ENCODE measurements around the gene NSF.

Gene NSF

DNA sequence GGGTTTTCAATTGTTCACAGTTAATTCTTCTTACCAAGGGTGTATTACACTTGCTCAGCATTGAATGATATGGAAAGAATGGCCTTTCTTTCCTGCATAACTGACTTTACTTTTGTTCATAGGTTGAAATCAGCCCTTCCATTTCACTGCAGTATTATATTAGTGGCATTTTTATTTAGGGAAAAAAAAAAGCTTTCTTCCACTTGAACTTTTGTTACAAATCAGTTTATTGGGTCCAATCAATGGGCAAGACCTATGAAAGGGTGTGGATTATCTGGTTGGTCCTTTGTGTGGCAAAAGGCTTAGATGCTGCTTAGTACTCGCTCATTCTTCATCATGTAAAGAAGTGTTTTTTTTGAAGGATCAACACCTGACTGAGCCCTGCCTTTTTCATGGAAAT, 154.0 kb downstream of the NSF start:
- H2BK120ac ChIP-seq (ENCODE audit: low read depth, low read length): no peak overlapping the region
- no peak overlapping the region for H2AFZ ChIP-seq (ENCODE audit: low read depth, low read length)
- no peak overlapping the region for H3K4ac ChIP-seq (ENCODE audit: low read depth in 1 of 2, low read length in 2 of 2)
- H3K9me3 ChIP-seq (ENCODE audit: control insufficient read depth, low read length): no peaks in the 10 kb centered on the region
- H3K18ac ChIP-seq (ENCODE audit: low read depth in 1 of 2, low read length in 2 of 2): no peak overlapping the region
- H4K8ac ChIP-seq (ENCODE audit: low read length): no peak overlapping the region
- H3K9ac ChIP-seq (ENCODE audit: low read length): no peak overlapping the region
- H2BK12ac ChIP-seq (ENCODE audit: low read length in 2 of 2): no peak overlapping the region
- H3K27me3 ChIP-seq (ENCODE audit: control insufficient read depth in 1 of 2, insufficient read depth in 1 of 2, low read length in 2 of 2): no peaks in the 10 kb centered on the region
- H4K91ac ChIP-seq (ENCODE audit: low read length): no peak overlapping the region
- WGBS: 100% methylated on average over 1 of the region's 1 CpG
- H3K36me3 ChIP-seq (ENCODE audit: control insufficient read depth in 1 of 2, insufficient read depth in 2 of 2, low read depth in 1 of 2, low read length in 2 of 2): peaks cover 0 to 18% of the 10 kb centered on the region in 2 experiments
- no peak overlapping the region for H2AK5ac ChIP-seq (ENCODE audit: low read length, severe bottlenecking)
- no peak overlapping the region for H3K27ac ChIP-seq (ENCODE audit: low read length, poor library complexity, severe bottlenecking)
- H3K4me2 ChIP-seq (ENCODE audit: low read length, poor library complexity, severe bottlenecking): no peak overlapping the region
- no peak overlapping the region for H3K23ac ChIP-seq (ENCODE audit: low read length in 2 of 2)
- no peak for DNase-seq
- H3K79me1 ChIP-seq (replicated peaks; ENCODE audit: low read length, poor library complexity, severe bottlenecking): peaks cover 2% of the 10 kb centered on the region
- no peak overlapping the region for H3K4me3 ChIP-seq (ENCODE audit: insufficient read depth in 1 of 2, low read depth in 1 of 2, low read length in 2 of 2)
- no peak overlapping the region for H2BK15ac ChIP-seq (ENCODE audit: low read depth, poor library complexity, severe bottlenecking)
- no peak overlapping the region for H2BK5ac ChIP-seq (ENCODE audit: low read depth, low read length, poor library complexity, severe bottlenecking)
- H3K14ac ChIP-seq (ENCODE audit: low read length in 2 of 2): no peak overlapping the region
- peaks cover 12% of the 10 kb centered on the region for H3K4me1 ChIP-seq (ENCODE audit: control insufficient read depth, insufficient read depth, low read depth, low read length)

DNA sequence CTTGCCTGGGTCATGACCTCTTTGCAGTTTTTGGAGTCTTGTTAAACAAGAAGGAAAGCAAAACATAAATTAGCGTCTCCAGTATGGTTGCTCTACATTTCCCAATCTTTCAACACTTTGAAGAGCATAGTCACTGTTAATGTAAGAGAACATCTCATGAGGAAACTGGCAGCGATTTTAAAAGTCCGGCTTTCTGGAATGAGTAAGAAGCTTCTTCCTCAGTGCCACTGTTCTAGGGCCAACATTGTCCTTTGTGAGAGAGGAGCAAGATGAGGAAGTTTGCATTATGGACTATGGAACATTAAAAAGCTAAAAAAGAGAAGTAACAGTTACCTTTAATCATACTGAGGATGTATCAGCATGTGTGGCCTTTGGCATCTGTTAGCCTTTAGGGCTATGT, 154.9 kb downstream of the NSF start:
- Histone ChIP-seq H3K79me1 (replicated peaks; ENCODE audit: low read length, poor library complexity, severe bottlenecking) (peaks cover 2% of the 10 kb centered on the region), H3K14ac (ENCODE audit: low read length in 2 of 2) (no peak overlapping the region), H3K4me2 (ENCODE audit: low read length, poor library complexity, severe bottlenecking) (no peak overlapping the region), H3K9me3 (ENCODE audit: control insufficient read depth, low read length) (no peaks in the 10 kb centered on the region), H3K27ac (ENCODE audit: low read length, poor library complexity, severe bottlenecking) (no peak overlapping the region), H4K91ac (ENCODE audit: low read length) (no peak overlapping the region), H4K8ac (ENCODE audit: low read length) (no peak overlapping the region), H2AK5ac (ENCODE audit: low read length, severe bottlenecking) (no peak overlapping the region), H2BK12ac (ENCODE audit: low read length in 2 of 2) (no peak overlapping the region), H3K27me3 (ENCODE audit: control insufficient read depth in 1 of 2, insufficient read depth in 1 of 2, low read length in 2 of 2) (no peaks in the 10 kb centered on the region), H3K18ac (ENCODE audit: low read depth in 1 of 2, low read length in 2 of 2) (no peak overlapping the region), H3K4me3 (ENCODE audit: insufficient read depth in 1 of 2, low read depth in 1 of 2, low read length in 2 of 2) (no peak overlapping the region), H2BK120ac (ENCODE audit: low read depth, low read length) (no peak overlapping the region), H2BK15ac (ENCODE audit: low read depth, poor library complexity, severe bottlenecking) (no peak overlapping the region), H3K4ac (ENCODE audit: low read depth in 1 of 2, low read length in 2 of 2) (no peak overlapping the region), H3K36me3 (ENCODE audit: control insufficient read depth in 1 of 2, insufficient read depth in 2 of 2, low read depth in 1 of 2, low read length in 2 of 2) (peaks cover 3 to 25% of the 10 kb centered on the region in 2 experiments), H2AFZ (ENCODE audit: low read depth, low read length) (no peak overlapping the region), H3K9ac (ENCODE audit: low read length) (no peak overlapping the region), H2BK5ac (ENCODE audit: low read depth, low read length, poor library complexity, severe bottlenecking) (no peak overlapping the region), H3K4me1 (ENCODE audit: control insufficient read depth, insufficient read depth, low read depth, low read length) (peaks cover 12% of the 10 kb centered on the region), H3K23ac (ENCODE audit: low read length in 2 of 2) (no peak overlapping the region)
- WGBS: 92% methylated on average over 3 of the region's 3 CpGs
- no peak for DNase-seq

DNA sequence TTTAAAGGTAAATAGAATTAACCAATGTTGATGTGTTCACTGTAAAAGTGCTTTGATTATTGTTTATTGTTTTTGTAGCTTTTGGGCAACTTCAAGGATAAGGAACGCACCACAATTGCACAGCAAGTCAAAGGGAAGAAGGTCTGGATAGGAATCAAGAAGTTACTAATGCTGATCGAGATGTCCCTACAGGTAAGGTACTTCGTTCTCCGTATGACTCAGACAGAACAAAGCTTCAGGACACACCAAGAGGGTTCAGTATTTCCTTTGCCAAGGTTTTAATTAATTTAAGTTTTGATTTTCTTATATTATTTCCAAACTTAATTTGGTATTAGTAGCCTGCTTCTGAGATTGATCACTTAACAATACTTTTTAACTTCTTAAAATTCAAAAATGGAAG, 161.0 kb downstream of the NSF start:
- Histone ChIP-seq H3K9ac (ENCODE audit: low read length) (no peak overlapping the region), H2BK120ac (ENCODE audit: low read depth, low read length) (no peak overlapping the region), H3K4me3 (ENCODE audit: insufficient read depth in 1 of 2, low read depth in 1 of 2, low read length in 2 of 2) (no peak overlapping the region), H3K18ac (ENCODE audit: low read depth in 1 of 2, low read length in 2 of 2) (no peak overlapping the region), H3K36me3 (ENCODE audit: control insufficient read depth in 1 of 2, insufficient read depth in 2 of 2, low read depth in 1 of 2, low read length in 2 of 2) (peaks cover 16 to 72% of the 10 kb centered on the region in 2 experiments), H4K8ac (ENCODE audit: low read length) (no peak overlapping the region), H3K27ac (ENCODE audit: low read length, poor library complexity, severe bottlenecking) (no peak overlapping the region), H3K27me3 (ENCODE audit: control insufficient read depth in 1 of 2, insufficient read depth in 1 of 2, low read length in 2 of 2) (no peaks in the 10 kb centered on the region), H2BK15ac (ENCODE audit: low read depth, poor library complexity, severe bottlenecking) (no peak overlapping the region), H3K9me3 (ENCODE audit: control insufficient read depth, low read length) (no peaks in the 10 kb centered on the region), H3K23ac (ENCODE audit: low read length in 2 of 2) (no peak overlapping the region), H2AK5ac (ENCODE audit: low read length, severe bottlenecking) (no peak overlapping the region), H3K4me2 (ENCODE audit: low read length, poor library complexity, severe bottlenecking) (no peak overlapping the region), H2AFZ (ENCODE audit: low read depth, low read length) (no peak overlapping the region), H2BK5ac (ENCODE audit: low read depth, low read length, poor library complexity, severe bottlenecking) (no peak overlapping the region), H3K14ac (ENCODE audit: low read length in 2 of 2) (no peak overlapping the region), H3K79me1 (replicated peaks; ENCODE audit: low read length, poor library complexity, severe bottlenecking) (no peaks in the 10 kb centered on the region), H4K91ac (ENCODE audit: low read length) (no peak overlapping the region), H2BK12ac (ENCODE audit: low read length in 2 of 2) (no peak overlapping the region), H3K4ac (ENCODE audit: low read depth in 1 of 2, low read length in 2 of 2) (no peak overlapping the region), H3K4me1 (ENCODE audit: control insufficient read depth, insufficient read depth, low read depth, low read length) (no peaks in the 10 kb centered on the region)
- WGBS: 98% methylated on average over 4 of the region's 4 CpGs
- DNase-seq: no peak

DNA sequence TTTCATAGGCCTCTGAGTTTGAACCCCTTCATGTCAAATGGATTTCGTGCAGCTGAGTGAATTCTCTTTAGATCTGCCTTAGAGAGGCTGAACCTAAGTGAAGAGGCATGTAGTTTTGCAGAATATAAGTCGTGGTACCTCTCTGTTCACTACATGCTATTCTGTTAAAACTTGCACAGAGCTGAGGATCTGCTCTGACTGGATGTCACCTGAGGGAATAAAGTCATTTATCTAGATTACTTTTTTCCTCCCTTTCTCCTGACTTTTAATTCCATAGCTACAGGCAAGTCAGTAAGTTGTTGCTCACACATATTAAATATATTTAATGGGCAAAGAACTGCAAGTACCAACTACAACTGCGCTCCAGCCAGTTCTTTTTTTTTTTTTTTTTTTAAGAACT, 163.3 kb downstream of the NSF start:
- Histone ChIP-seq H3K9me3 (ENCODE audit: control insufficient read depth, low read length) (no peaks in the 10 kb centered on the region), H3K4ac (ENCODE audit: low read depth in 1 of 2, low read length in 2 of 2) (no peak overlapping the region), H3K14ac (ENCODE audit: low read length in 2 of 2) (no peak overlapping the region), H4K91ac (ENCODE audit: low read length) (no peak overlapping the region), H3K18ac (ENCODE audit: low read depth in 1 of 2, low read length in 2 of 2) (no peak overlapping the region), H2BK12ac (ENCODE audit: low read length in 2 of 2) (no peak overlapping the region), H3K36me3 (ENCODE audit: control insufficient read depth in 1 of 2, insufficient read depth in 2 of 2, low read depth in 1 of 2, low read length in 2 of 2) (peaks cover 20 to 80% of the 10 kb centered on the region in 2 experiments), H2BK120ac (ENCODE audit: low read depth, low read length) (no peak overlapping the region), H3K23ac (ENCODE audit: low read length in 2 of 2) (no peak overlapping the region), H2AK5ac (ENCODE audit: low read length, severe bottlenecking) (no peak overlapping the region), H4K8ac (ENCODE audit: low read length) (no peak overlapping the region), H3K27me3 (ENCODE audit: control insufficient read depth in 1 of 2, insufficient read depth in 1 of 2, low read length in 2 of 2) (no peaks in the 10 kb centered on the region), H3K4me3 (ENCODE audit: insufficient read depth in 1 of 2, low read depth in 1 of 2, low read length in 2 of 2) (no peak overlapping the region), H2BK5ac (ENCODE audit: low read depth, low read length, poor library complexity, severe bottlenecking) (no peak overlapping the region), H3K79me1 (replicated peaks; ENCODE audit: low read length, poor library complexity, severe bottlenecking) (no peaks in the 10 kb centered on the region), H2AFZ (ENCODE audit: low read depth, low read length) (no peak overlapping the region), H3K4me1 (ENCODE audit: control insufficient read depth, insufficient read depth, low read depth, low read length) (no peaks in the 10 kb centered on the region), H2BK15ac (ENCODE audit: low read depth, poor library complexity, severe bottlenecking) (no peak overlapping the region), H3K4me2 (ENCODE audit: low read length, poor library complexity, severe bottlenecking) (no peak overlapping the region), H3K9ac (ENCODE audit: low read length) (no peak overlapping the region), H3K27ac (ENCODE audit: low read length, poor library complexity, severe bottlenecking) (no peak overlapping the region)
- DNase-seq: no peak
- WGBS: 94% methylated on average over 2 of the region's 3 CpGs

Measured in mesenchymal stem cell (in vitro differentiated cells and primary cell).